Right ventricle myocardium inferior (tissue), 1 donor: ENCODE data around the gene AFF3. TPM values are rescaled to one million over a fixed set of nuclear protein-coding genes. Genes with fewer than 3 reads are reported as not detected.
"Not testable (repeated sequence)": the region's sequence is repeated elsewhere in the genome, so short reads cannot be mapped to it uniquely, and the experiment has no call there.

Source experiments
- ATAC-seq: fragments of 200-7000 bp; cut with Tn5 transposase; one replicate; pipeline ENCODE4 v1.9.1; 2020; ENCODE audit warnings: mild to moderate bottlenecking, moderate library complexity
- DNase-seq: peaks from one replicate; pipeline ENCODE4 v3.0.0; 2021; ENCODE audit errors: missing footprints
- intact Hi-C: fragments of 100-400 bp; cut with DNase I; formaldehyde crosslinking; loops from one replicate; pipeline ENCODE4 v1.11.0; 2022
- total RNA-seq: library from RNA; stranded (reverse); fragmentation: NEBNext Ultra II Directional; extraction: Animal tissue kit (Norgen Biotek cat#: 25700); gene quantifications from one replicate; pipeline ENCODE4 v1.2.1, GENCODE V29; 2021
- donor health status: DM: no; HTN: yes; CAD: no; lungs with severe emphysema.

Gene AFF3
- total RNA-seq, 1 donor from 2014 or later, result 6.8 TPM

DNA sequence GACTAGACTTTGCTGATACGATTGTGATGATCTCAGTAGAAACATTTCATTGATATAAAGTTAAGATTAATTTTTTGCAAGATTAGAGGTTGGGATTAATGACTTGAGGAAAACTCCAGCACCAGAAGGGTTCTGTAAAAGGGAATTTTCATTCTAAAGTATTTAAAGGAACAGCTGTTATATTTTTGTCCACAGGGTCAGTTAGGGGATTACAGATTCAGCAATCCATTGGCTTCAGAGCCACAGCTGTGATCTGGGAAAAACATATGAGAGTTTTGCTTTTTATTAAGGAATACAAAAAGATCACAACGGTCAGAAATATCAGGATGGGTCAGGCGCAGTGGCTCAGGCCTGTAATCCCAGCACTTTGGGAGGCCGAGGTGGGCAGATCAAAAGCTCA lies 633.0 kb downstream of the AFF3 start:
- DNase-seq (no peak), ATAC-seq (no peak)
- intact Hi-C loops, result no loop called here

GRCh38 chr2:99507937-99508818 lies 634.2 kb downstream of the AFF3 start:
- ATAC-seq (peak; percentile 52), DNase-seq (no peak)
- intact Hi-C loops, result no loop called here

DNA sequence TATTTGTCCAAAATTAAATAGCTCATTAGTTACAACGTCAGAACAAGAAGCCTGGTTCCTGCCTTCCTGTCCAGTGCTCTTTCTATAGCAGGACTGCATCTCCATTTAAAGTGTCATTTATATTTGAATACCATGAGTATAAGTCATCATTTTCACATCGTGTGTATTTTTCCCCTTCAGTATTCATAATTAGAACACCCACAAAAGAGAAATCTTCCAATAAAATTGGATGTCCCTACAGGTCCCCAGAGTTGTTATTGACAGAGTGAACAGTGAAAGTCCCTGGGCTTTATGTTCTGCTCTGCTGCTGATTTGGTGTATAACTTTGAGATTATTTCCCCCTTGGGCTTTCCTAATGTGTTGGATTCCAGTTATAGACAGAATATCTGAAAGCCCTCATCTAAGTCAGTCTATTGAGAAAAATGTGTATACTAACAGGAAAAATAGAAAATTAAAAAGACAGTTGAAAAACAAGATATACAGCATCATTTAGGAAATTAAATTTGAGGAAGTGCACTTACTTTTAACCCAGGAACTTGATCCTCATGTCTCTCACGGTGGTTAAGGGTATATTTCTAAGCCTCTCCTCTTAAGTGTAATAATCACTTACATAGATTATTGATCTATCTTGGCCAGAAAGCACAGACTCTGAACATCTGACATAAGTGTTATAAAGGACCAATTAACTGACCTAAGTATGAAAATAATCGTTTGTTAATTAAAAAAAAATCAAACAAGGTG lies 637.4 kb downstream of the AFF3 start:
- intact Hi-C loops, result no loop called here
- DNase-seq (no peak), ATAC-seq (no peak)

DNA sequence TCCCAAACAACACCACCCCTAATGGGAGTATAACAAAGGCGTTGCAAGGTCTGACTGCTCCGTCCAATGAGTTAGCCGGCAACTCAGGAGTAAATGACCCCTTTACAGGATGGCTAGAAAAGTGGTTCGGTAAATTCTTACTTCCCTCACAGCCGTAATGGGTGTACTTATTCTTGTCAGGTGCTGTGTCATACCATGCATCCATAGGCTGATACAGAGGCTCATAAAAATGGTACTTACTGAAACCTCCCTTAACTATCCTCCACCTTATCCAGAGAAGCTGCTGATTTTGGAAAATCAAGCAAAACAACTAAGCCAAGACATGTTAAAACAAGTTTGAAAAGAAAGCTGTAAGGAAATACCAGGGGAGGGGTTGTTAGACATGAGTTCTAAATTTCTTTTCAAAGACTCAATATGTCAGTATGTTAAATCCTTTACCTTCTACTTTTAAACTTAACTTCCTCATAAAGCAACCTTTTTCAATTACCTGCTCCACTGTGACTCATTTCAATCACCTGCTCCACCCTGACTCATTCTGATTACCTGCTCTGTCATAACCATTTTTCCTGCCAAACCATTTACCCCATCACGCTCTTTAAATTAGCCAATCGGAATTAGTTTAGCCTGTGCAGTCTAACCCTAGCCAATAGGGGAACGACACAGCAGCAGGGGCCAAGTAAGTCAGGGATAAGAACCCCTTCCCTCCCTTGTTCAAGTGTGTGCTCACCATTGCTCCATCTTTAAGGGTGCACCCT lies 638.6 kb downstream of the AFF3 start:
- DNase-seq, ATAC-seq, intact Hi-C loops: not testable (repeated sequence)

GRCh38 chr2:99496021-99496420 lies 646.4 kb downstream of the AFF3 start:
- no peak for DNase-seq
- no peak for ATAC-seq
- intact Hi-C loops, result no loop called here

Other genes starting within 250 kb of the AFF3 start
- 14.9 TPM for gene LONRF2, start 179.9 kb upstream of the AFF3 start, total RNA-seq